Stimulated activated CD8-positive, alpha-beta memory T cell treated with anti-CD3 and anti-CD28 coated beads, Interleukin-7, amount 100 ng/mL, for 4 hours (primary cell): ENCODE results near the gene FNBP1L.

ENCODE experiments used
- DNase-seq, 2 donors: peaks; one replicate each; pipeline ENCODE4 v3.0.0-alpha.2; 2020; ENCODE audit warnings: low read depth in 2 of 2

Gene FNBP1L

DNA sequence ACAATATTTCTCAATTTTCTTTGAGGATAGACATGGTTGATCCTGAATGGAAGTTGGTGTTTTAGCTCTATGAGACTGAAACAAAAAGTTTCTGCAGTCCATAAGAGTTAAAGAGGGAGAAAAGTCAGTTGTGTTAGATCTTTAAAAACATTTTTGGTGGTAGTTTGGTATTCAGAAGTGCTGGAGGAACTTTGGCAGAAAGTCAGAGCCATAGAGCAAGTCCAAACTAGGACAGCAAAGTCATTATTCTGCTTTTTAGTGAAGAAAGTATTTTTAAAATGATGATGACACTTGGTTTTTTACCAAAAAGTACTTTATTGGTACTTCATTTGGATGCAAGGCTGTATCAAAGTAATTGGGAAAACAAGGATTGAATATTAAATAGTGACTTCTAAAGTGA lies 41.8 kb downstream of the FNBP1L start:
- no peak for DNase-seq

DNA sequence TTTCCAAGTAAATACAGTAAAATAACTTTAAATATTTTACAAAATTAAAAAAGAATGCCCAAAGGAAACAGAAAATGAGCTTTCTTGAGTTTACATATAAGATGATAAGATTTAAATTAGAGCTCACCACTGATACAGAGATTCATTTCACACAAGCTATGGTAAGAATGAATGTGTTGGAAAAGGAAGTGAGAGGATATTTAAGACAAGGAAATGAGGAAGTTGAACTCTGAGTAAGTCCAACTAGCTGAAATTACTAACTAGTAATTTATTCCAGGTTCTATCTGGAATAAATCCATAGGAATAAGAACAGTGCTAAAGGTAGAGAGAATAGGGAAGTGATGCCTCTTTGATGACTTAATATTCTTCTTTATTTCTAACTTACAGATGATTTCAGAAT lies 42.4 kb downstream of the FNBP1L start:
- DNase-seq = no peak

DNA sequence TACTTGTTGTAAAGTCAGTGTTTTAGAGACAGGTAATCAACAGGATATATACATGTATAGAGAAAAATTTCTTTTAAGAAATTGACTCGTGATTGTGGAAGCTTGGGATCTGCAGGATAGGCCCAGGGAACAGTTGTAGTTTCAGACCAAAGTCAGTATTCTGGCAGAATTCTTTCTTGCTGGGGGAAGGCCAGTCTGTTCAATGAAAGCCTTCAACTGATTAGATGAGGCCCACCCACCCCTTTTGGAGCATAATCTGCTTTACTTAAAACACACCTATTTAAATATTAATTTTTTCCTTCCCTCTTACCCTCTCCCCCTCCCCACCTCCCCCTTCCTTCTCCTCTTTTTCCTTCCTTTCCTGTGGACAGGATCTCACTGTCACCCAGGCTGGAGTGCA lies 48.0 kb downstream of the FNBP1L start:
- no peak for DNase-seq

DNA sequence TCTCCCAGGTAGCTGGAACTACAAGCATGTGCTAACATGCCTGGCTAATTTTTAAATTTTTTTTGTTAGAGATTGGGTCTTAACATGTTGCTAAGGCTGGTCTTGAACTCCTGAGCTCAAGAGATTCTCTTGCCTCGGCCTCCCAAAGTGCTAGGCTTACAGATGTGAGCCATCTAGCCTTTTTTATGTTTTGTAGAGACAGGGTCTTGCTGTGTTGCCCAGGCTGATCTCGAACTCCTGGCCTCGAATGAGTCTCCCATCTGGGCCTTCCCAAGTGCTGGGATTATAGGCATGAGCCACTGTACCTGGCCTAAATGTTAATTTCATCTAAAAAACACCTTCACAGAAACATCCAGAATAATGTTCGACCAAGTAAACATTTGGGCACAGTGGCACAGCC lies 48.6 kb downstream of the FNBP1L start:
- DNase-seq = no peak

DNA sequence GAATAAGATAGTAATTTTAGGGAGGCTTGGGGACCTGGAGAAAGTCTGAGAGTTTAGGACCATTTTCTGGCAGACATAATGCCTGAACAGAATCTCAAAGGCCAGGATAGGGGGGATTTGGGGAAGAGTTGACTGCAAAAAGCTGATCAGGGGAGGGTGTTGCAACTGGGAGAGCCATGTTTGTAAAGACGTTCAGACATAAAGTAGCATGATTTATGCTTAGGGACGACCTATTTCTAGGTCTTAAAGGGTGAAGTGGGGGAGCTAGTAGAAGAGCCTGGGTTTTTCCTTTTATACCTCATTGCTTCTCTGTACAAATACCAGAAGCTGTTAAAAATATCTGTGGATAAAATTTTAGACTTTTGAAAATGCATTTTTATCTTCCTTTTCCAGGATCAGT lies 51.2 kb downstream of the FNBP1L start:
- DNase-seq = no peak

DNA sequence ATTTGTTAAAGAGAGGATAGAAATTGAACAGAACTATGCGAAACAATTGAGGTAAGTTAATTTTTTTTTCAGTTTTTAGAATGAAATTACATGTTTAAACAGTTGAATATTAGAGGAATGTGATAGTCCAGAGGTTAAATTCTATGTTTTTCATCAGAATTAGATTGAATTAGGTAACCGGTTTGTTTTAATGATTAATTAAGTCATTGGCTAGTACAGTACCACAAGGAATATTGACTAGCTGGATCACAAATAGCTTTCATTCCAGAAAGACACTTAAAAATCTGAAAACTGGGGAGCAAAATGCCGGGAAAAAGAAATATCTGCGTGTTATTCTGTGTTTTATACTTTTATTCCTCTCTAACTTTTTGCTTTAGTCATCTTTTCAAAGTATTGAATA lies 51.6 kb downstream of the FNBP1L start:
- DNase-seq = no peak

DNA sequence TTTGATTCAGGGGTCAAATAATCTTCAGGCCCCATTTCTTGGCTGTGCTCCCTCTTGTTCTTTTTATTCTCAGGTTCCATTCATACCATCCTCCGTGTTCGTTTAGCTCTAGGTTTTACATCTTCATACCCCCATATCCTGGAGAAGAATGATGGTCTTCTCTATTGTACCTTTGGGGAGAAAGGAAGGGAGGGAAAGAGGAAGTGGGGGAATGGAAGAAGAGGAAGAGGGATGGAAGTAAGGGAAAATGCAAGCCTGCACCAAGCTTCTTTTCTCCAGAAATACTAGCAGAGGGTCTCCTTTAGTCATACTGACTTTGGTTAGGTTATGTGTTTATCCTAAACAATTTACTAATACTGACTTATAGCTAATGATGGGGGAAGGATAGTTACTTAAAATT lies 52.4 kb downstream of the FNBP1L start:
- DNase-seq = no peak

DNA sequence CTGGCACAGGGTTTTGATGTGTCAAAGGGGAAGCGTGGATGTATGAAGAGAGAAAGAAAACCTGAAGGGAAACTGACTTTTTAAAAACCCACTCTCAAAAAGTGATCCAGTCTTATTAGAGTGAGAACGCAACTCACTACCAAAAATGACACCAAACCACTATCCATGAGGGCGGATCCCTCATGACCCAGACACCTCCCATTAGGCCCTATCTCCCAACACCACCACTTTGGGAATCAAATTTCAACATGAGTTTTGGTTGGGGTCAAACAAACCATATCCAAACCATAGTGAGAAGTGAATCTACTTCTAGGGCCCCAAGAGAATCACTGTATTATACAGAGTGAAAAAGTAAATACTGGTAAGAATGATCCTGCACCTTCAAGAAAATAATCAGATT lies 53.5 kb downstream of the FNBP1L start:
- DNase-seq = no peak

DNA sequence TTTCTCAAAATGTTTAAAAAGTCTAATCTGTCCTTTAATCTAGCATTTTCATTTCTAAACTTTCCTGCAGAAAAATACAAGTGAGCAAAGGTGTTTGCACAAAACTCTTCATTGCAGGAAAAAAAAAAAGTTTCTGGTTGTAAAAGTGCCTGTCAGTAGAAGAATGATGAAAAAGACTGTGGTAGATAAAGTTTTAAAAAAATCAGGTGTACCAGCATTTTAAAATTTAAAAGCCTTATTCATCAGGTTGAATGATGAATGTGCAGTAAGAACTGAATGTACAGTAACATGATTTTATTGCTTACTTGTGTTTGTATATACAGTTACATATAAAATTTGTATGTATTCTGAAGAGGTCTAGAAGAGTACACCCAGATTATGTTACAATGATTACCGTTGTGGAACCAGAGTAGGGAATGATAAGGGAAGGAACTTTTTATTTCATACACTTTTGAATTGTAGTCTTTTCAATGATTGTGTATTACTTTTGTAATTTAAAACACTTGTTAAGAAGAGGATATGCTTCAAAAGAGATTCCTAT lies 54.0 kb downstream of the FNBP1L start:
- no peak for DNase-seq

DNA sequence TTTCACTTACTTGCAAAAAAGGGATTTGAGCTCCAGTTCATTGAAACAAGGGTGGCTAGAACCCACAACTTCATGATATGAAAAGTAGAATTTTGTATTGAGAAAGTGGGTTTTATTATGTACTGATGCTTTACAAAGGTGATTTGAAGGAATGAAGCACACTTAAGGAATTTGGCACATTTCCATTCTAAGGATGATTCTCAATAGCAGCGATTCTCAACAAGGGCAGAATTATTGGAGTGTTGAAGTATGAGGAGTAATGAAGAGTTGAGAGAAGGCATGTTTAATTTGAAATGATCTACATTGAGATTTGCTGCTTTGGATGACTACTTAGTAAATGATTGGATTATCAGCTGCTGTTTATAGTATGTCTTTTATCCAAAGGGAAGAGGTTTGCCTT lies 54.7 kb downstream of the FNBP1L start:
- no peak for DNase-seq

DNA sequence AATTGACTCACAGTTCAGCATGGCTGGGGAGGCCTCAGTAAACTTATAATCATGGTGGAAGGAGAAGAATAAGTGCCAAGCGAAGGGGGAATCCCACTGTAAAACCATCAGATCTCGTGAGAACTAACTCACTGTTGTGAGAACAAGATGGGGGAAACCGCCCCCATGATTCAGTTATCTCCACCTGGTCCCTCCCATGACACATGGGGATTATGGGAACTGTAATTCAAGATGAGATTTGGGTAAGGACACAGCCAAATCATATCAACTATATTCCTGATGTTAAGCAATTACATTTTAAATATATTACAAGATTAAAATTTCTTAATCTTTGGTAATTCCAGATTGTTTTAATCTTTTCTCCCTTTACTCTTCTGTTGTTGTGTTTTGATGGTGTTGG lies 55.2 kb downstream of the FNBP1L start:
- DNase-seq = no peak

DNA sequence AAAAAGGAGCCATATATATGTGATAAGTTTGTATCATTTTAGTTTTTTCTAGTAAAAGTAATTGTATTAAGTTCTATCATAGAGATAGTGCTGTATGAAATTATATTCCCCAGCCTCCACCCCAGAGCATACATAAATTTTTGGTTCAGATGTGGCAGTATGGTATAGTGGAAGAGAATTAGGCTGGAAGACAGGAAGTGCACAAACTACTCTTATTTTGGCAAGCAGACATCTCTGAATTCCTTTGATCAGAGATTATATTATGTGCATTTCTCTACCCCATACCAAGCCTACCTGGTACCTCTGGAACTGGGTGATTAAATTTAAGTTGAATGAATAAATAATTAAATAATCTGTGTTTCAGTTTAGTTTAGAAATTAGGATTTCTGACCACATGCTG lies 55.9 kb downstream of the FNBP1L start:
- DNase-seq = no peak

DNA sequence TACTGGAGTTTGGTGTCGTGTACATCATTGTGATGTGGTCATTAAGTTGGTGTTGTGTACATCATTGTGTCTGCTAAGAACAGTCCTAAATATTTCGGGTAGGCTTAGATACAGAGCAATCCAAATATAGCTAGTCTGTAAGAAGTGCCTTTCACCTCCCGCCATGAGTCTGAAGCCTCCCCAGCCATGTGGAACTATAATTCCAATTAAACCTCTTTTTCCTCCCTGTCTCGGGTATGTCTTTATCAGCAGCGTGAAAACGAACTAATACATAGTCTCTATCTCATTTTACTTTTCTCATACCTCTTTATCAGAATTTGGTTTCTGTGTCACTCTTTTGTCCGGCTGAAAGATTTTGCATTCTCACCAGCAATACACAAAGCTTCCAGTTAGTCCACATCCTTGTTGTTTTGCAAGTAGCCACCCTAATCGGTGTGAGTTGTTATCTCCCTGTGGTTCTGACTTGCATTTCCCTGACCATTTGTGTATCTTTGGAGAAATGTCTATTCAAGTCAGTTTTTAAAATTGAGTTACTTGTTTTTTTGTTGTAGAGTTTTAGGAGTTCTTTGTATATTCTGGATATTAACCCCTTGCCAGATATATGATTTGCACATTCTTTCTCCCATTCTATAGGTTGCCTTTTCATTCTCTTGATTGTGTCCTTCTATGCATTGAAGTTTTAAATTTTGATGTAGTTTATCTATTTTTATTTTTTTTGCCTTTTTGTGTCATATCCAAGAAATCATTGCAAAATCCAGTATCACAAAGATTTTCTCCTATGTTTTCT lies 56.5 kb downstream of the FNBP1L start:
- DNase-seq = no peak

DNA sequence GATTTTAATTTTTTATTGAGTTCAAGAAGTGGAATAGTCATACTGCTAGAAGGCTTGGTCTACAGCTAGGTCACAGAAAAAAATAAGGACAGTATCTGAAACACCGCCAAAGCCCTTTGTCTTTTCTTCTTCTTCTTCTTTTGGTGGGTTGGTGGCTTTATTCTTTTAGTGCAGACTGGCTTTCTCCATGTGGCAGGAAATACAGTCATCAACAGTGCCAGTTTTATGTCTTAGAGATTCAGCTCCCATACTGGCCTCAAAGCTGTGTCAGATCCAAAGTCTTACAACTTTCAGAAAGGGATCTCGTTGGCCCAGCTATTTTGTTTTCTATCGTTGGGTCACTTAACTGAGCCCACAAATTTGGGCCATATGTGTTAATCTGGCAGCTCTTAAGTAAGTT lies 58.2 kb downstream of the FNBP1L start:
- DNase-seq = no peak

DNA sequence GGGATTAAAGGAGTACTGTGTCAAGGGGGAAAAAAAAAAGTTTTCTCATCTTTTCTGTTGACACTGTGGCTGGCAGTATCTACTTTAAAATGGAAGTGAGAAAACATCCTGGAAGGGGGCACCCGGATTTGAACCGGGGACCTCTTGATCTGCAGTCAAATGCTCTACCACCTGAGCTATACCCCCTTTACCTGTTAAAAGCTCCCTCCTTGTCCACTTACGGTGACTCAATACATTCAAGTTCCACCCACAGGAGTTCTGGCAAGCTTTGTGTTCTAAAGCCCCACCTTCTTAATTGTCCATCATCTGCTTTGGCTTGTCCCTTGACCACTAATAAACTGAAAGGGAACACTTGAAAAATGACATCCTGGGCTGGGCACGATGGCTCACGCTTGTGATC lies 68.2 kb downstream of the FNBP1L start:
- DNase-seq = no peak

DNA sequence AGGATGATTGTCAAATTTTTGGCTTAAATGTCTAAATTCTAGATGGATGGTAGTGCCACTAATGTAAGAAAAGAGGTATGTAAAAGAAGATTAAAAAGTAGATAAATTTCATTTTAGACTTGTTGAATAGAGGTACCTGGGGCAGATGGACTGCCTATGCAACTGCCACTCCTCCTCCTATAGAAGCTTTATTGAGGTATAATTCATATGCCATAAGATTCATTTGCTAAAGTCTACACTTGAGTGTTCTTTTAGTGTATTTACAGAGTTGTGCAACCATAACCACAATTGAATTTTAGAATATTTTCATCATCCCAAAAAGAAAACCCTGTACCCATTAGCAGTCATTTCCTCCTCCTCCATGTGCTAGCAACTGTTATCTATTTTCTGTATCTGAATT lies 70.6 kb downstream of the FNBP1L start:
- no peak for DNase-seq

DNA sequence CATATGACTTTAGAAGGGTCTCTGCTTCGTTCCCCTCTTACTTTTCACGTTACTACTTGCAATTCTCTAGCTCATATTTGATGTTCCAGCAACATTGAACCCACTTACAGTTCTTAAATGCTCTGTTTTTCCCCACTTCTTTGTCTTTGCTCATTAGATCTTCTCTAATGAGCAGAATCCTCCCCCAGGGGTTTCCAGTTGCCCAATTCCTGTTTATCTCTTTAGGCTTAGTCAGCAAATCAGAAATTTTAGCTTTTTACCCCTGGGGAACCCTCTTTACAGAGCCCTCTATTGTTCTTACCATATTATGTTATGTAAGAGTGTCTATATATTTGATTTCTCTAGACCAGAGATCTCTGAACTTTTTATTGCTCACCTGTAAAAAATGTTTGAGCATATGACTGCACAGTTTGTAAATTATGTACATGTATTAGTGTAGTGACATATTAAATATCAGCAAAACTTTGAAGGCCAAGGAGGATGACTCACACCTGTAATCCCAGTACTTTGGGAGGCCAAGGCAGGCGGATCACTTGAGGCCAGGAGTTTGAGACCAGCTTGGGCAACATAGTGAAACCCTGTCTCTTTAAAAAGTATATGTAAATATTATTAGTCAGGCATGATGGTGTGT lies 71.4 kb downstream of the FNBP1L start:
- DNase-seq = no peak

DNA sequence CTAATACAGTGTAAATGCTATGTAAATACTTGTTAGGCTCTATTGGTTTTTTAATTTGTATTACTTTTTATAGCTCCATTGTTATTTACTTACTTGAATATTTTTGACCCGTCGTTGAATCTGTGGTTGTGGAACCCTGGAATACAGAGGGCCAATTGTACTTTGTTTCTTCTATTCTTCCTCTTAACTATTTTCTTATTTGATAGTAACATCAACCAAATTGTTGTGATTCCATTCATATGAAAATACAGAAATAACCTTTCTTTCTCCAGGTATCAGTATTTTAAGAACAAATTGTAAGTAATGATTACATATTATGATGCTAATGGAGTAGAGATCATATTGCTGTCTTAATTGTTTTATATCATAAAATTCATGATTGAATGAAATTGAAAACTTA lies 73.7 kb downstream of the FNBP1L start:
- no peak for DNase-seq

DNA sequence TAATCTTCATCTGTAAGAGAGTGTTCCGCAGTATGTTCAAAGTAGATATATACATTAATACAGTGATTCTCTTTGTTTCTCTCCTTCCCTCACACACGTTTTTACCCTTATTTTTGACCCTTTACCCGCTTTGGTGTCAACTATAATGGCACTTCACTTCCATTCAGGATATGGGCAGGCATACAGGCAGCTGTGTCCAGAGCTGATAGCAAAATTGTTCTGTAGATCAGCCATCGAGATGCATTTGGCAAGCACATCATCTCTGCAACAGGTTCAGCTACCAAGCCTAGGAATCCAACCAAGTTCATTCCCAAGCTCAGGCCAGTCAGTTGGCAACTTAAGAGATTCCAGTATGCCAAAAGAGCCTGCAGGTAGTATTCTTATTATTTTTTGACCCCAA lies 74.8 kb downstream of the FNBP1L start:
- DNase-seq = no peak

DNA sequence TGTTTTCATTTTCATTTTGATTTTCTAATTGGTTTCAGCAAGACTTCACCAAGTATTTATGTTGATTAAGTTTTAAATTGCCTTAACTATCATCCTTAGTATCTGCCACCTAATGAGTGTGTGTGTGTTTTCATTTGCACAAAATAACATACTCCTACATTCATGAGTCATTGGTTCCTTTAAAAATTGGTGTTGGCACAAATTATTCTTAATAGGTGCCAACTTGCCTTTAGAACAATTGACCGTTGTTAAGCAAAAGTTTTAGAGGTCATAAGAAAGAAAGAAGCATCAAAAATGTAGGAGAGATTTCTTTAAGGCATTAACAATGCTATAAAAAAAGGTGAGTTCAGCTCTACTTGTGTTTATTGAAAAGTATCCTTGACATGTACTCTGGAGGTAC lies 77.5 kb downstream of the FNBP1L start:
- DNase-seq = no peak

DNA sequence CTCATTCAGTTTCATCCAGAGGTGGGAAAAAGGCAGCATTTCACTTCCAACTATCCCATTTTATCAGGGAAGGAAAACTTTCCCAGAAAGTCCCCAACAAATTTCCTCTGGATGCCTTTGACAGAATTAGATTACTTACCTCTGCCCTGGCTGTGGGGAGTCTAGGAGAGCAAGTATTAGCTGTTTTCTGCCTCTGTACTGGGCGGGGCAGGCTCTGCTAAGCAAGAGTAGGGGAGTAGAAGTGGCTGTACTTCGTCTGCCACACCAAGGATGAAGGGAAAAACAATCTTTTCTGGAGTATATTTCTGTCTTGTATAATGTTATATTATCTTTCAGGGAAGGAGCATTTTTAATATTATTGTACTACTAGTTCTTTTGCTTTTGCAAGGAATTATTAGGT lies 78.5 kb downstream of the FNBP1L start:
- DNase-seq = no peak

DNA sequence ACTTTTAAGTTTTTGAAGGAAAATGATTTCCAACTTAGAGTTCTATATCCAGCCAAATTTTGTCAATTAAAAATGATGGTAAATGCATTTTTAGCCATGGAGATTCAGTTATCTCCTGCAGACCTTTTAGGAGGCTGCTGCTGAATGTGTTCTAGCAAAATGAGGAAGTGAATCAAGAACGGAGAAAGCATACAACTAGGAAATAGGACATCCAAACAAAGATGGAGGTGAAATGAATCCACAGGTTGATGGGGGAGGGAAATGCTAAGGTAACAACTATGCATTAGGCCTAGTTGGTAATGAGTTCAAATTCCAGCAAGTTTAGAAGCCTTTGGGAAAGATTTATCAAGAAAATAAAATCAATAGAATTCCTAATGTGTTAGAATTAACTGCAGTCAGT lies 80.5 kb downstream of the FNBP1L start:
- DNase-seq = no peak

DNA sequence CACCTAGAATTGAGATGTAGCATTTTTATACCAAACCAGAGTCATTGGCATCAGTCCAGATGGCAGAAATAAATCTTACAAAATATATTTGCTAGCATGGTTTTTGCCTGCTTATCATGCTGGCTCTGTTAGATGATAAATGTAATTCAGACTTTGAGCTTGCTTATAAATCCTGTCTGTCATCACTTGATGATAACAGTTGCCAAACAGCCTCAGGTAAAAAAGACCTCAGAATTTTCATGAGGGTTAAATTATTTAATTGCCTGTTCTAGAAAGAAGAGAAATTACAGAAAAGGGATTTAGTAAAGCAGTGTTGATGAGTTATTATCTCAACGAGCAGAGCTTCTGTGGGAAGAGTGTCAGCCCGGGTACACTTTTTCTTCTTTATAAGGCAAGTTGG lies 83.3 kb downstream of the FNBP1L start:
- no peak for DNase-seq
